PC-9 (cell line): ENCODE measurements around the gene TTC38. TPM values are rescaled to one million over a fixed set of nuclear protein-coding genes. Genes with fewer than 3 reads are reported as not detected.

Experiments used
- BruUV-seq: library from RNA; stranded (reverse); fragments of 400-500 nt; replicated peaks from 2 replicates; lab custom pipeline; 2021; lab: Mats Ljungman, UMichigan
- CTCF ChIA-PET: fragments of 300-600 bp; sonication (Branson Sonifier 250); formaldehyde crosslinking; loops from one replicate; lab custom pipeline; 2022; ENCODE audit warnings: antibody characterized with exemption; lab: Charles Lee
- POLR2A ChIA-PET: fragments of 300-600 bp; sonication (Branson Sonifier 250); formaldehyde crosslinking; loops from one replicate; lab custom pipeline; 2022; ENCODE audit warnings: antibody characterized with exemption; ENCODE audit not compliant: unreplicated experiment; lab: Charles Lee
- DNase-seq, 2 experiments: peaks; one replicate each; pipeline versions ENCODE4 v3.0.0 to v3.0.0-alpha.2; 2015 to 2022; ENCODE audit warnings: mixed read lengths in 1 of 2
- H2AFZ ChIP-seq: fragments of 200-600 bp; sonication (generic); 2 replicates; pipeline ENCODE4 v1.8.1; 2017; ENCODE audit warnings: antibody characterized with exemption
- H3F3A ChIP-seq: fragments of 200-600 bp; sonication (generic); 2 replicates; pipeline ENCODE4 v1.8.1; 2017; ENCODE audit warnings: antibody characterized with exemption, mild to moderate bottlenecking, low read depth; ENCODE audit not compliant: insufficient read depth
- H3K27ac ChIP-seq: fragments of 200-600 bp; sonication (generic); 2 replicates; pipeline ENCODE4 v1.6.1; 2016; ENCODE audit warnings: mixed run types
- H3K27me3 ChIP-seq: fragments of 200-600 bp; sonication (generic); 2 replicates; pipeline ENCODE4 v1.6.1; 2016; ENCODE audit warnings: low read depth, mixed run types; ENCODE audit not compliant: insufficient read depth
- H3K36me3 ChIP-seq: fragments of 200-600 bp; sonication (generic); 2 replicates; pipeline ENCODE4 v1.6.1; 2016; ENCODE audit warnings: low read depth, mixed run types
- H3K4me1 ChIP-seq: fragments of 200-600 bp; sonication (generic); replicated peaks from 2 replicates; pipeline ENCODE4 v1.6.1; 2016; ENCODE audit warnings: mixed run types; ENCODE audit not compliant: insufficient read depth
- H3K4me2 ChIP-seq: fragments of 200-600 bp; sonication (generic); 2 replicates; pipeline ENCODE4 v1.6.1; 2017; ENCODE audit warnings: mixed run types
- H3K4me3 ChIP-seq: fragments of 200-600 bp; sonication (generic); 2 replicates; pipeline ENCODE4 v1.6.1; 2016; ENCODE audit warnings: mixed run types
- H3K79me2 ChIP-seq: fragments of 200-600 bp; sonication (generic); 2 replicates; pipeline ENCODE4 v1.6.1; 2017; ENCODE audit warnings: low read depth, mixed run types
- H3K9me2 ChIP-seq: fragments of 200-600 bp; sonication (generic); 2 replicates; pipeline ENCODE4 v1.8.1; 2017; ENCODE audit warnings: mild to moderate bottlenecking; ENCODE audit not compliant: insufficient read depth
- H3K9me3 ChIP-seq: fragments of 200-600 bp; sonication (generic); 2 replicates; pipeline ENCODE4 v1.8.1; 2016; ENCODE audit warnings: low read depth; ENCODE audit not compliant: insufficient read depth
- H4K20me1 ChIP-seq: fragments of 200-600 bp; sonication (generic); 2 replicates; pipeline ENCODE4 v1.8.1; 2017; ENCODE audit not compliant: insufficient read depth
- EZH2 ChIP-seq: fragments of 200-600 bp; sonication (generic); IDR thresholded peaks from 2 replicates; pipeline ENCODE4 v1.8.0; 2017; ENCODE audit warnings: antibody characterized with exemption, low read depth
- intact Hi-C: fragments of 100-400 bp; cut with micrococcal nuclease; formaldehyde crosslinking; loops from one replicate; pipeline ENCODE4 v1.10.0; 2022; ENCODE audit not compliant: unreplicated experiment
- total RNA-seq: library from RNA; stranded (reverse); gene quantifications from 2 replicates; pipeline ENCODE4 v1.2.3, GENCODE V29; 2021
- TF ChIP-seq, protein P1 (sequence below): fragments of 200-600 bp; sonication (generic); conservative IDR thresholded peaks from 2 replicates; pipeline ENCODE4 v1.6.1; 2017; ENCODE audit warnings: mixed run types, antibody characterized with exemption, mild to moderate bottlenecking, moderate library complexity

Gene TTC38
- total RNA-seq, 1 experiment from 2014 or later: 15.2 TPM

DNA sequence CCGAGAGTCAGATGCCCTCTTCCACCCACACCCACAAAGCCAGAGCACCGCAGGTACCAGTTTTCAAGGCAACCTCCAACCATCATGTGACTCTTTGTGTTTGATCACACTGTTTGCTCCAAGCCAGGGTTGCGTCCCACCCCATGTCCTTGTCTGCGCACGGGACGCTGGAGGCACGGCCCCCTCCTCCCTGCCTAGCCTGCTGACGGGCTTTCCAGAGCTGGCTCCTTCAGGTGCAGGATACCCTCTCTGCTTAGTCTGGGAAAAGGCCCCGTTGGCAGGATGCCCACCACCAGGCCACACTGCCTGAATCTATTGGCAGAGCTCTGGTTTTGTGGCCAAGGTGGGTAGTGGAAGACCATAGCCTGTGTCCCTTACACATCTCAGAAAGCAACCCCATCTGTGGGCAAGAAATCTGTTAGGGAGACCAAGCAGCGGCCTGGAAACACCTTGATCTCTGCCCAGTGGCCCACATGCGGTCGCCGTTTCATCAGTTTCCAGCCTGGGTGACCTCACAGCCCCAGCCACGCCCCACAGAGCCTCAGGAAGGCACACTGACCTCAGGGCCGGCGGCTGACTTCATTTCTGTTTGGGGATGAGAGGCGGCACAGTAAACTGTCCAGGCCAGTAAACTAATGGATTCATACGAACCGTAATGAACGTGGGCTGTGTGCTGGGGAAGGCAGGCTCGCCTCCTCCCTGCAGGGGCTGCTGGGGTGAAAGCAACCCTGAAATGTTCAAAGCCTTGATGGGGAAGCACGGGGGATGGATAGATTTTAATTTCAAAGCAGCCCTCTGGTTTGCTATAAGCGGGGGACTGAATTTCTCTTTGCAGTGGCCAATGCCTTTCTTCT lies 43.5 kb upstream of the TTC38 start:
- CTCF ChIA-PET: no interaction called here
- no peaks in the 10 kb centered on the region for H3K9me3 ChIP-seq
- no peak for DNase-seq
- H3K4me3 ChIP-seq: no peak overlapping the region
- TF ChIP-seq, protein P1, sequence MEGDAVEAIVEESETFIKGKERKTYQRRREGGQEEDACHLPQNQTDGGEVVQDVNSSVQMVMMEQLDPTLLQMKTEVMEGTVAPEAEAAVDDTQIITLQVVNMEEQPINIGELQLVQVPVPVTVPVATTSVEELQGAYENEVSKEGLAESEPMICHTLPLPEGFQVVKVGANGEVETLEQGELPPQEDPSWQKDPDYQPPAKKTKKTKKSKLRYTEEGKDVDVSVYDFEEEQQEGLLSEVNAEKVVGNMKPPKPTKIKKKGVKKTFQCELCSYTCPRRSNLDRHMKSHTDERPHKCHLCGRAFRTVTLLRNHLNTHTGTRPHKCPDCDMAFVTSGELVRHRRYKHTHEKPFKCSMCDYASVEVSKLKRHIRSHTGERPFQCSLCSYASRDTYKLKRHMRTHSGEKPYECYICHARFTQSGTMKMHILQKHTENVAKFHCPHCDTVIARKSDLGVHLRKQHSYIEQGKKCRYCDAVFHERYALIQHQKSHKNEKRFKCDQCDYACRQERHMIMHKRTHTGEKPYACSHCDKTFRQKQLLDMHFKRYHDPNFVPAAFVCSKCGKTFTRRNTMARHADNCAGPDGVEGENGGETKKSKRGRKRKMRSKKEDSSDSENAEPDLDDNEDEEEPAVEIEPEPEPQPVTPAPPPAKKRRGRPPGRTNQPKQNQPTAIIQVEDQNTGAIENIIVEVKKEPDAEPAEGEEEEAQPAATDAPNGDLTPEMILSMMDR: no peak
- no peak for TF ChIP-seq EZH2
- no peaks in the 10 kb centered on the region for H3K79me2 ChIP-seq
- no peaks in the 10 kb centered on the region for H3K27me3 ChIP-seq
- H3K4me2 ChIP-seq: no peak overlapping the region
- POLR2A ChIA-PET: no interaction called here
- no TSS peak for BruUV-seq
- 0 out of 2 replicates have a peak, but pooled peaks cover 6% of the 10 kb centered on the region for H3K36me3 ChIP-seq
- intact Hi-C loops: no loop called here
- H2AFZ ChIP-seq: no peak overlapping the region
- no peaks in the 10 kb centered on the region for H3K4me1 ChIP-seq
- no peak overlapping the region for H3K27ac ChIP-seq
- peaks cover 7% of the 10 kb centered on the region; the same call in 1 of the 2 replicates for H3F3A ChIP-seq
- no peaks in the 10 kb centered on the region for H3K9me2 ChIP-seq
- H4K20me1 ChIP-seq: no peaks in the 10 kb centered on the region

DNA sequence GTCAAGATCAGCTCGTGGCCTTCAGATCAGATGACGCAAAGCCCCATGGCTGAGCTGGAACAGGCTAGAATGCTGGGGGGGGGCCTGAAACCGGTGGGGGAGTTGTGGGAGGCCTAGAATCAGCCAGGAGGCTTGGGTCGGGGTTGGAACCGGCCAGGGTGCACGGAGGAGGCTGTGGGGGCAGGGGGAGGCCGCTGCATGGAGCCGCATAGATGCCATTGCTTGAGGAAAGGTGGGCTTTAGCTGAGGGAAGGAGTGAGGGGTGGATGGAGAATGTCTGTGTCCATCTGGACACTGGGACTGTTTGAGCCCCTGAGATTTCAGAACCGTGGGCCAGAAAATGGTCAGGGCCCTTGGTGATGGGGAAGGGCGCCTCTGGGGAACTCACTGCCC lies 42.9 kb upstream of the TTC38 start:
- CTCF ChIA-PET: no interaction called here
- TF ChIP-seq, protein P1: no peak
- TF ChIP-seq EZH2: no peak
- no peaks in the 10 kb centered on the region for H4K20me1 ChIP-seq
- H2AFZ ChIP-seq: no peak overlapping the region
- peaks cover 7% of the 10 kb centered on the region; the same call in 1 of the 2 replicates for H3F3A ChIP-seq
- POLR2A ChIA-PET: no interaction called here
- H3K4me1 ChIP-seq: no peaks in the 10 kb centered on the region
- no peaks in the 10 kb centered on the region for H3K79me2 ChIP-seq
- no peaks in the 10 kb centered on the region for H3K9me2 ChIP-seq
- no peaks in the 10 kb centered on the region for H3K27me3 ChIP-seq
- no TSS peak for BruUV-seq
- DNase-seq: no peak
- H3K36me3 ChIP-seq: 0 out of 2 replicates have a peak, but pooled peaks cover 6% of the 10 kb centered on the region
- H3K9me3 ChIP-seq: no peaks in the 10 kb centered on the region
- H3K4me2 ChIP-seq: no peak overlapping the region
- no peak overlapping the region for H3K4me3 ChIP-seq
- intact Hi-C loops: no loop called here
- no peak overlapping the region for H3K27ac ChIP-seq

DNA sequence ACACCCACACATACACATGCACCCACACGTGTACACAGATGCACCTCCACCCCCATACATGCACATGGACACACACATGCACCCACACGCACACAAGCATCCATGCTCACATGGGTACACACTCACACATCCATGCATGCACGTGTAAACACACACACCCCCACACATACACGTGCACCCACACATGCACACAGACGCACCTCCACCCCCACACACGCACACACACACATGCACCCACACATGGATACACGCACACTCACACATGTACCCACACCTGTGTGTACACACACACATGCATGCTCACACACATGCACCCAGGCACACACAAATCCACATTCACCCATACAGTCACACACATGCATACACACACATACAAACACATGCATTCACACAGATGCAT lies 42.2 kb upstream of the TTC38 start:
- Histone ChIP-seq H3K9me2 (no peaks in the 10 kb centered on the region), H3K27ac (no peak overlapping the region), H3K4me2 (no peak overlapping the region), H4K20me1 (no peaks in the 10 kb centered on the region), H3K4me3 (no peak overlapping the region), H2AFZ (no peak overlapping the region), H3K27me3 (no peaks in the 10 kb centered on the region), H3K4me1 (no peaks in the 10 kb centered on the region), H3K9me3 (no peaks in the 10 kb centered on the region), H3K79me2 (no peaks in the 10 kb centered on the region), H3K36me3 (0 out of 2 replicates have a peak, but pooled peaks cover under 1% of the 10 kb centered on the region), H3F3A (peaks cover 7% of the 10 kb centered on the region; the same call in 1 of the 2 replicates)
- no peak for DNase-seq
- TF ChIP-seq, protein P1: no peak
- no peak for TF ChIP-seq EZH2
- CTCF ChIA-PET: no interaction called here
- intact Hi-C loops: no loop called here
- BruUV-seq: no TSS peak
- POLR2A ChIA-PET: no interaction called here
